Coronary artery (tissue), 2 donors: ENCODE measurements around the gene AMBRA1.

Experiments
- DNase-seq: peaks from one replicate; pipeline ENCODE4 v3.0.0-alpha.2; 2017; ENCODE audit warnings: low spot score
- H3K27ac ChIP-seq, 2 donors: fragments of 200-600 bp; sonication (generic); one replicate each; pipeline ENCODE4 v1.5.1; 2016 to 2019
- H3K4me3 ChIP-seq: fragments of 200-600 bp; sonication (generic); 2 replicates; pipeline ENCODE4 v1.5.1; 2016; ENCODE audit warnings: mild to moderate bottlenecking, moderate library complexity
- CTCF ChIP-seq: fragments of 200-600 bp; sonication (generic); IDR thresholded peaks from one replicate; pipeline ENCODE4 v1.5.1; 2019; ENCODE audit warnings: antibody characterized with exemption

Gene AMBRA1

GRCh38 chr11:46370253-46370652 is 223.6 kb downstream of the AMBRA1 start:
- no peak overlapping the region for H3K4me3 ChIP-seq
- no peak for DNase-seq
- H3K27ac ChIP-seq: no peak overlapping the region
- TF ChIP-seq CTCF: no peak

DNA sequence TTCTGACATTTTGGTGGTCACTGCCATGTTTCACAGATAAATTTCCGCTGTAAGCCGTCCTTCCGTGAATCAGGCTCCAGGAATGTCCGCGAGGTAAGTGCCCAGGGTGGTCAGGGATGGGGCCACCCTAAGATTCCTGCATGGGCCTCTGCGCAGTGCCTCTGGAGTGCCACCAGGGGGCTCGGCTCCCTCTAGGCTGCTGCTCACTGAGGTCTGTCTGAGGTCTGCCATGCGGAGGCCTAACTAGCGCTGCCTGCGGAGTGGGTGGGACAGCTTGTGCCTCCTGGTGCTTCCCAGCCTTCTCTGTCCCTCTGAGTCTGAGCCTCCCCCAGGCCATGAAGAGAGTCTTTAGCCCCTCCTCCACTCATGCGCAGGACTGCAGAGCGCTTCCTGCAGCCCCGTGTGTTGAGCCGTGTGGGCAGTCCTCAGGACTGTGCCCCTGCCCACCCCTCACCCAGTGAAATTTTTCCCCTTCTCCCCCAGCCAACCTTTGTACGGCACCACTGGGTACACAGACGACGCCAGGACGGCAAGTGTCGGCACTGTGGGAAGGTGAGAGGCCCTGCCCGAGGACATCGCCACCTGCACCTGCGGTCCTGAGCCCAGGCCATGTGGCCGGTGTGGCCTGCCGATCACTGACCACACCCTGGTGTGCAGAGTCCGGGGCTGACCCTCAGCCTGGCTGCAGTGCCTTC is 224.2 kb downstream of the AMBRA1 start:
- Histone ChIP-seq H3K4me3 (no peak overlapping the region), H3K27ac (no peak overlapping the region)
- TF ChIP-seq CTCF: peak; percentile 70
- no peak for DNase-seq

GRCh38 chr11:46367916-46368267 is 225.9 kb downstream of the AMBRA1 start:
- TF ChIP-seq CTCF: no peak
- no peak overlapping the region for H3K27ac ChIP-seq

GRCh38 chr11:46367244-46367915 is 226.4 kb downstream of the AMBRA1 start:
- DNase-seq: no peak
- TF ChIP-seq CTCF: peak; percentile 95
- peak overlapping the region; percentile 45 for H3K4me3 ChIP-seq
- H3K27ac ChIP-seq: no peak overlapping the region

More at GRCh38 chr11:46367916-46368267, 225.9 kb downstream of the AMBRA1 start:
- no peak overlapping the region for H3K4me3 ChIP-seq
- no peak for DNase-seq

GRCh38 chr11:46366661-46367161 is 227.1 kb downstream of the AMBRA1 start:
- DNase-seq: no peak
- H3K27ac ChIP-seq: no peak overlapping the region
- no peak overlapping the region for H3K4me3 ChIP-seq
- no peak for TF ChIP-seq CTCF

- DNase-seq: no peak
- Histone ChIP-seq H3K27ac (no peak overlapping the region), H3K4me3 (no peak overlapping the region)
- no peak for TF ChIP-seq CTCF
These were observed 227.6 kb downstream of the AMBRA1 start for GRCh38 chr11:46366260-46366659.

GRCh38 chr11:46364791-46365190 is 229.0 kb downstream of the AMBRA1 start:
- Histone ChIP-seq H3K4me3 (no peak overlapping the region), H3K27ac (no peak overlapping the region)
- no peak for DNase-seq
- TF ChIP-seq CTCF: no peak
